K562 (cell line): ENCODE data around the gene TSR3. TPM values are rescaled to one million over a fixed set of nuclear protein-coding genes. Genes with fewer than 3 reads are reported as not detected.

Experiments
- NFXL1 ChIP-seq: fragments of 450-650 bp; formaldehyde crosslinking; IDR thresholded peaks from 2 replicates; pipeline ENCODE4 v1.4.0; 2021; ENCODE audit warnings: mild to moderate bottlenecking
- RBM15 ChIP-seq: fragments of 200-400 bp; formaldehyde crosslinking; IDR thresholded peaks from 2 replicates; pipeline ENCODE4 v1.6.1; 2018; ENCODE audit warnings: mild to moderate bottlenecking, low read length, moderate library complexity; ENCODE audit not compliant: insufficient read depth
- SMARCA4 ChIP-seq: fragments of 450-650 bp; IDR thresholded peaks from 2 replicates; pipeline ENCODE4 v1.6.1; 2016
- SUPT5H ChIP-seq: fragments of 450-650 bp; IDR thresholded peaks from 2 replicates; pipeline ENCODE4 v1.6.1; 2016
- ZNF184 ChIP-seq: sonication (generic); formaldehyde crosslinking; IDR thresholded peaks from 2 replicates; pipeline ENCODE4 v1.5.0; 2020; ENCODE audit warnings: missing genetic modification reagents
- ZNF253 ChIP-seq: fragments of 250-450 bp; sonication (Bioruptor Pico); conservative IDR thresholded peaks from 2 replicates; pipeline ENCODE4 v1.6.1; 2021; ENCODE audit warnings: mild to moderate bottlenecking
- ZNF696 ChIP-seq: fragments of 250-450 bp; sonication (Bioruptor Pico); conservative IDR thresholded peaks from 2 replicates; pipeline ENCODE4 v1.4.0; 2020; ENCODE audit warnings: mild to moderate bottlenecking, moderate library complexity
- polyA plus RNA-seq, 8 experiments: library from polyadenylated mRNA; depleted of rRNA in 4 of 8; stranded (reverse) in 5 of 8; unstranded in 3 of 8; fragments of >200 nt; fragmentation: Nextera tagmentation in 2 of 8; fragmentation: Illumina TruSeq in 1 of 8; extraction: Ambion mirVana in 2 of 8; extraction: Trizol in 1 of 8; gene quantifications; 2 replicates each; pipeline versions ENCODE4 v1.2.1 to v1.2.3, GENCODE V29; 2011 to 2014; ENCODE audit warnings: inconsistent platforms in 1 of 8, missing spikeins in 1 of 8
- total RNA-seq, 7 experiments: library from RNA; depleted of rRNA in 6 of 7; stranded (reverse); fragments of >200 nt in 6 of 7; fragmentation: Illumina TruSeq in 2 of 7; extraction: Trizol in 2 of 7; gene quantifications; 2 replicates each; pipeline versions ENCODE4 v1.2.1 to v1.2.3, GENCODE V29; 2011 to 2021; ENCODE audit warnings: low replicate concordance in 1 of 7
- TF ChIP-seq, protein P1 (sequence below): fragments of 250-450 bp; sonication (Bioruptor Pico); IDR thresholded peaks from 2 replicates; pipeline ENCODE4 v1.8.0; 2022; ENCODE audit warnings: moderate library complexity, mild to moderate bottlenecking, inconsistent platforms
- TF ChIP-seq, protein P2 (sequence below): fragments of 450-650 bp; conservative IDR thresholded peaks from 2 replicates; pipeline ENCODE4 v1.6.1; 2016; ENCODE audit warnings: missing genetic modification characterization, low read depth, mild to moderate bottlenecking, control low read depth, missing compliant biosample characterization
- TF ChIP-seq, protein P3 (sequence below): fragments of 450-650 bp; IDR thresholded peaks from 2 replicates; pipeline ENCODE4 v1.6.1; 2016; ENCODE audit warnings: mild to moderate bottlenecking, moderate library complexity
- TF ChIP-seq, protein P4 (sequence below): fragments of 200-800 bp; sonication (Bioruptor generic); IDR thresholded peaks from 2 replicates; pipeline ENCODE4 v1.6.1; 2017; ENCODE audit warnings: missing genetic modification characterization, missing compliant biosample characterization

Gene TSR3
- total and polyA plus RNA-seq, 9 of the 15 experiments (the other 6 are each of a cell fraction or from before 2014, with no cell fraction given), result 1.5 to 74.8 (median 16.5) TPM

DNA sequence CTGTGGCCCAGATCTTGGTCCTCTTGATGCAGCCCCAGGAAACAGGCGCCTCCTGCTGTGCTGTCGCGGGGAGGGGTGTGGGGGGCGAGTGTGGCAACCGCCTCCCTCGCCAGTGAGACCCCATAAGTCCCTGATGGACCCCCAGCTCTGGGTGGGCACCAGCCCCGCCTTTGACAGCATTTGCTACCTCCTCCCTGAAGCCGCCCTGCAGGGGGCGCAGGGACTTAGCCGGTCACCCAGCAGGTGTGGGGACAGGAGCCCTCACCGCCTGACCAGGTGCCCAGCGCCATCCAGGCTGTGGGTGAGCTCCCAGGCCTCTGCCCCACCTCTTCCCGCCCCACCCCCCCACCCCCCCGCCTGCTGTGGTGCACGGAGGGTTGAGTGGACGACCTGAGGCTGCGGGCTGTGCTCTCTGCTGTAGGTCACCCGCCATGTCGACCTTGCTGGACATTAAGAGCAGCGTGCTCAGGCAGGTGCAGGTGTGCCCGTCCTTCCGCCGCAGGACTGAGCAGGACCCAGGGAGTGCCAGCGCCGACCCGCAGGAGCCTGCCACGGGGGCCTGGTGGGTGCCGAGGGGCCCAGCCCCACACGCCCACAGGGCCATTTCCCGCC, 13.5 kb downstream of the TSR3 start (continued):
- TF ChIP-seq, protein P1, sequence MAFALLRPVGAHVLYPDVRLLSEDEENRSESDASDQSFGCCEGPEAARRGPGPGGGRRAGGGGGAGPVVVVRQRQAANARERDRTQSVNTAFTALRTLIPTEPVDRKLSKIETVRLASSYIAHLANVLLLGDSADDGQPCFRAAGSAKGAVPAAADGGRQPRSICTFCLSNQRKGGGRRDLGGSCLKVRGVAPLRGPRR (CRISPR knock-in tag), result no peak
- no peak for TF ChIP-seq RBM15
- TF ChIP-seq ZNF696 (CRISPR knock-in tag), result no peak
- TF ChIP-seq ZNF253 (CRISPR knock-in tag), result no peak
- TF ChIP-seq SMARCA4, result no peak
- TF ChIP-seq, protein P2, sequence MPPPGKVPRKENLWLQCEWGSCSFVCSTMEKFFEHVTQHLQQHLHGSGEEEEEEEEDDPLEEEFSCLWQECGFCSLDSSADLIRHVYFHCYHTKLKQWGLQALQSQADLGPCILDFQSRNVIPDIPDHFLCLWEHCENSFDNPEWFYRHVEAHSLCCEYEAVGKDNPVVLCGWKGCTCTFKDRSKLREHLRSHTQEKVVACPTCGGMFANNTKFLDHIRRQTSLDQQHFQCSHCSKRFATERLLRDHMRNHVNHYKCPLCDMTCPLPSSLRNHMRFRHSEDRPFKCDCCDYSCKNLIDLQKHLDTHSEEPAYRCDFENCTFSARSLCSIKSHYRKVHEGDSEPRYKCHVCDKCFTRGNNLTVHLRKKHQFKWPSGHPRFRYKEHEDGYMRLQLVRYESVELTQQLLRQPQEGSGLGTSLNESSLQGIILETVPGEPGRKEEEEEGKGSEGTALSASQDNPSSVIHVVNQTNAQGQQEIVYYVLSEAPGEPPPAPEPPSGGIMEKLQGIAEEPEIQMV (tag), result no peak
- TF ChIP-seq, protein P3, sequence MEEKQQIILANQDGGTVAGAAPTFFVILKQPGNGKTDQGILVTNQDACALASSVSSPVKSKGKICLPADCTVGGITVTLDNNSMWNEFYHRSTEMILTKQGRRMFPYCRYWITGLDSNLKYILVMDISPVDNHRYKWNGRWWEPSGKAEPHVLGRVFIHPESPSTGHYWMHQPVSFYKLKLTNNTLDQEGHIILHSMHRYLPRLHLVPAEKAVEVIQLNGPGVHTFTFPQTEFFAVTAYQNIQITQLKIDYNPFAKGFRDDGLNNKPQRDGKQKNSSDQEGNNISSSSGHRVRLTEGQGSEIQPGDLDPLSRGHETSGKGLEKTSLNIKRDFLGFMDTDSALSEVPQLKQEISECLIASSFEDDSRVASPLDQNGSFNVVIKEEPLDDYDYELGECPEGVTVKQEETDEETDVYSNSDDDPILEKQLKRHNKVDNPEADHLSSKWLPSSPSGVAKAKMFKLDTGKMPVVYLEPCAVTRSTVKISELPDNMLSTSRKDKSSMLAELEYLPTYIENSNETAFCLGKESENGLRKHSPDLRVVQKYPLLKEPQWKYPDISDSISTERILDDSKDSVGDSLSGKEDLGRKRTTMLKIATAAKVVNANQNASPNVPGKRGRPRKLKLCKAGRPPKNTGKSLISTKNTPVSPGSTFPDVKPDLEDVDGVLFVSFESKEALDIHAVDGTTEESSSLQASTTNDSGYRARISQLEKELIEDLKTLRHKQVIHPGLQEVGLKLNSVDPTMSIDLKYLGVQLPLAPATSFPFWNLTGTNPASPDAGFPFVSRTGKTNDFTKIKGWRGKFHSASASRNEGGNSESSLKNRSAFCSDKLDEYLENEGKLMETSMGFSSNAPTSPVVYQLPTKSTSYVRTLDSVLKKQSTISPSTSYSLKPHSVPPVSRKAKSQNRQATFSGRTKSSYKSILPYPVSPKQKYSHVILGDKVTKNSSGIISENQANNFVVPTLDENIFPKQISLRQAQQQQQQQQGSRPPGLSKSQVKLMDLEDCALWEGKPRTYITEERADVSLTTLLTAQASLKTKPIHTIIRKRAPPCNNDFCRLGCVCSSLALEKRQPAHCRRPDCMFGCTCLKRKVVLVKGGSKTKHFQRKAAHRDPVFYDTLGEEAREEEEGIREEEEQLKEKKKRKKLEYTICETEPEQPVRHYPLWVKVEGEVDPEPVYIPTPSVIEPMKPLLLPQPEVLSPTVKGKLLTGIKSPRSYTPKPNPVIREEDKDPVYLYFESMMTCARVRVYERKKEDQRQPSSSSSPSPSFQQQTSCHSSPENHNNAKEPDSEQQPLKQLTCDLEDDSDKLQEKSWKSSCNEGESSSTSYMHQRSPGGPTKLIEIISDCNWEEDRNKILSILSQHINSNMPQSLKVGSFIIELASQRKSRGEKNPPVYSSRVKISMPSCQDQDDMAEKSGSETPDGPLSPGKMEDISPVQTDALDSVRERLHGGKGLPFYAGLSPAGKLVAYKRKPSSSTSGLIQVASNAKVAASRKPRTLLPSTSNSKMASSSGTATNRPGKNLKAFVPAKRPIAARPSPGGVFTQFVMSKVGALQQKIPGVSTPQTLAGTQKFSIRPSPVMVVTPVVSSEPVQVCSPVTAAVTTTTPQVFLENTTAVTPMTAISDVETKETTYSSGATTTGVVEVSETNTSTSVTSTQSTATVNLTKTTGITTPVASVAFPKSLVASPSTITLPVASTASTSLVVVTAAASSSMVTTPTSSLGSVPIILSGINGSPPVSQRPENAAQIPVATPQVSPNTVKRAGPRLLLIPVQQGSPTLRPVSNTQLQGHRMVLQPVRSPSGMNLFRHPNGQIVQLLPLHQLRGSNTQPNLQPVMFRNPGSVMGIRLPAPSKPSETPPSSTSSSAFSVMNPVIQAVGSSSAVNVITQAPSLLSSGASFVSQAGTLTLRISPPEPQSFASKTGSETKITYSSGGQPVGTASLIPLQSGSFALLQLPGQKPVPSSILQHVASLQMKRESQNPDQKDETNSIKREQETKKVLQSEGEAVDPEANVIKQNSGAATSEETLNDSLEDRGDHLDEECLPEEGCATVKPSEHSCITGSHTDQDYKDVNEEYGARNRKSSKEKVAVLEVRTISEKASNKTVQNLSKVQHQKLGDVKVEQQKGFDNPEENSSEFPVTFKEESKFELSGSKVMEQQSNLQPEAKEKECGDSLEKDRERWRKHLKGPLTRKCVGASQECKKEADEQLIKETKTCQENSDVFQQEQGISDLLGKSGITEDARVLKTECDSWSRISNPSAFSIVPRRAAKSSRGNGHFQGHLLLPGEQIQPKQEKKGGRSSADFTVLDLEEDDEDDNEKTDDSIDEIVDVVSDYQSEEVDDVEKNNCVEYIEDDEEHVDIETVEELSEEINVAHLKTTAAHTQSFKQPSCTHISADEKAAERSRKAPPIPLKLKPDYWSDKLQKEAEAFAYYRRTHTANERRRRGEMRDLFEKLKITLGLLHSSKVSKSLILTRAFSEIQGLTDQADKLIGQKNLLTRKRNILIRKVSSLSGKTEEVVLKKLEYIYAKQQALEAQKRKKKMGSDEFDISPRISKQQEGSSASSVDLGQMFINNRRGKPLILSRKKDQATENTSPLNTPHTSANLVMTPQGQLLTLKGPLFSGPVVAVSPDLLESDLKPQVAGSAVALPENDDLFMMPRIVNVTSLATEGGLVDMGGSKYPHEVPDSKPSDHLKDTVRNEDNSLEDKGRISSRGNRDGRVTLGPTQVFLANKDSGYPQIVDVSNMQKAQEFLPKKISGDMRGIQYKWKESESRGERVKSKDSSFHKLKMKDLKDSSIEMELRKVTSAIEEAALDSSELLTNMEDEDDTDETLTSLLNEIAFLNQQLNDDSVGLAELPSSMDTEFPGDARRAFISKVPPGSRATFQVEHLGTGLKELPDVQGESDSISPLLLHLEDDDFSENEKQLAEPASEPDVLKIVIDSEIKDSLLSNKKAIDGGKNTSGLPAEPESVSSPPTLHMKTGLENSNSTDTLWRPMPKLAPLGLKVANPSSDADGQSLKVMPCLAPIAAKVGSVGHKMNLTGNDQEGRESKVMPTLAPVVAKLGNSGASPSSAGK, result no peak
- TF ChIP-seq ZNF184 (CRISPR knock-in tag), result no peak
- TF ChIP-seq, protein P4, sequence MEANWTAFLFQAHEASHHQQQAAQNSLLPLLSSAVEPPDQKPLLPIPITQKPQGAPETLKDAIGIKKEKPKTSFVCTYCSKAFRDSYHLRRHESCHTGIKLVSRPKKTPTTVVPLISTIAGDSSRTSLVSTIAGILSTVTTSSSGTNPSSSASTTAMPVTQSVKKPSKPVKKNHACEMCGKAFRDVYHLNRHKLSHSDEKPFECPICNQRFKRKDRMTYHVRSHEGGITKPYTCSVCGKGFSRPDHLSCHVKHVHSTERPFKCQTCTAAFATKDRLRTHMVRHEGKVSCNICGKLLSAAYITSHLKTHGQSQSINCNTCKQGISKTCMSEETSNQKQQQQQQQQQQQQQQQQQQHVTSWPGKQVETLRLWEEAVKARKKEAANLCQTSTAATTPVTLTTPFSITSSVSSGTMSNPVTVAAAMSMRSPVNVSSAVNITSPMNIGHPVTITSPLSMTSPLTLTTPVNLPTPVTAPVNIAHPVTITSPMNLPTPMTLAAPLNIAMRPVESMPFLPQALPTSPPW (CRISPR knock-in tag), result peak; percentile 53
- TF ChIP-seq SUPT5H, result no peak
- TF ChIP-seq NFXL1 (CRISPR knock-in tag), result no peak
